Measurements from ENCODE around the gene ZNF474.
"Not testable (repeated sequence)": the region's sequence is repeated elsewhere in the genome, so short reads cannot be mapped to it uniquely, and the experiment has no call there.

ZNF474 gene
- 0 to 0.49 (median 0.28) reads per million in 4 experiments for total RNA-seq

- DNase-seq: no peak
Measured at GRCh38 chr5:122129306-122129705, at the start of gene ZNF474. TSS of gene ZNF474 (plus strand) at chr5:122129546. CDS start at chr5:122151991, 22,445 bp downstream.

GRCh38 chr5:122081541-122081940 lies 47.8 kb upstream of the ZNF474 start:
- DNase-seq: no peak

- DNase-seq: no peak
Measured at GRCh38 chr5:122083535-122083934, 45.8 kb upstream of the ZNF474 start.

- DNase-seq: no peak
Measured at GRCh38 chr5:122085041-122085440, 44.3 kb upstream of the ZNF474 start.

- no peak for DNase-seq
Measured at GRCh38 chr5:122089096-122090013, 40.0 kb upstream of the ZNF474 start.

- no peak for DNase-seq
Measured at GRCh38 chr5:122091936-122092600, 37.3 kb upstream of the ZNF474 start.

GRCh38 chr5:122093415-122094180 lies 35.7 kb upstream of the ZNF474 start:
- DNase-seq: no peak

- not testable (repeated sequence) for DNase-seq
Measured at GRCh38 chr5:122094251-122094650, 35.1 kb upstream of the ZNF474 start.

- no peak for DNase-seq
Measured at GRCh38 chr5:122095158-122095557, 34.2 kb upstream of the ZNF474 start.

- no peak for DNase-seq
Measured at GRCh38 chr5:122097391-122097790, 32.0 kb upstream of the ZNF474 start.

- DNase-seq: no peak
Measured at GRCh38 chr5:122099060-122099790, 30.1 kb upstream of the ZNF474 start.

GRCh38 chr5:122101636-122102285 lies 27.6 kb upstream of the ZNF474 start:
- no peak for DNase-seq

GRCh38 chr5:122102825-122103224 lies 26.5 kb upstream of the ZNF474 start:
- DNase-seq: no peak

GRCh38 chr5:122105909-122106308 lies 23.4 kb upstream of the ZNF474 start:
- no peak for DNase-seq

- no peak for DNase-seq
Measured at GRCh38 chr5:122107016-122107415, 22.3 kb upstream of the ZNF474 start.

- no peak for DNase-seq
Measured at GRCh38 chr5:122110987-122111386, 18.4 kb upstream of the ZNF474 start.

GRCh38 chr5:122111460-122111859 lies 17.9 kb upstream of the ZNF474 start:
- DNase-seq: no peak

- no peak for DNase-seq
Measured at GRCh38 chr5:122112063-122112462, 17.3 kb upstream of the ZNF474 start.

- DNase-seq: no peak
Measured at GRCh38 chr5:122112733-122113558, 16.4 kb upstream of the ZNF474 start.

- DNase-seq: no peak
Measured at GRCh38 chr5:122114501-122114900, 14.8 kb upstream of the ZNF474 start.

GRCh38 chr5:122118356-122118948 lies 10.9 kb upstream of the ZNF474 start:
- DNase-seq: no peak

Data from effector CD8-positive, alpha-beta T cell (primary cell).